NCI-H187 (cell line): ENCODE results near the gene ZNF473.
"Not testable (repeated sequence)": the region's sequence is repeated elsewhere in the genome, so short reads cannot be mapped to it uniquely, and the experiment has no call there.

Experiments used
- DNase-seq, 2 experiments: peaks; one replicate each; lab custom pipeline; 2025; lab: John Stamatoyannopoulos, UW

ZNF473 gene

GRCh38 chr19:50050406-50051227 lies 24.8 kb downstream of the ZNF473 start:
- DNase-seq = peak; percentile 48 to 77

DNA sequence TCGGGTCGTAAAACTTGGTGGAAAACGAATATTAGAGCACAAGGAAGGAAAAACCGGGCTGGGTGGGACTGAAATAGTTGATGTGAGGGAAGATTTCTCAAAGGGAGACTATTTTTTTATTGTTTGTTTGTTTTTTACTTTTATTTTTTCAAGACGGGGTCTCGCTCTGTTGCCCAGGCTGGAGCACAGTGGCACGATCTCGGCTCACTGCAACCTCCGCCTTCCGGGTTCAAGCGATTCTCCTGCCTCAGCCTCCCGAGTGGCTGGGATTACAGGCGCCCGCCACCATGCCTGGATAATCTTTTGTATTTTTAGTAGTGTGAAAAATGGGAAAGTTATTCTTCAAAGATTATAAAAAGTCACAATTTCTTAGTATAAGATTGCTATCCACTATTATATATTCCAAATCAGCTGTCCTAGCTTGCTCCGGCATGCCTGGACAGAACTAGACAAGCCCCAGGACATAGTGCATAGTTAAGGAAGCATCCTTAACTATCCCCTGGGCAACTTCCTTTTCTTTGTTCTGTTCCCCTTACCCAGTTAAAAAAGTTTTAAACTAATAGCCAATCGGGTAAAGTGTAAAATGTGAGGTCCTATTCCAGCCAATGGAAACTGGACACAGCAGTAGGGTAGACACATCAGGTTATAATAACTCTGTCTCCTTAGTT lies 25.6 kb downstream of the ZNF473 start:
- not testable (repeated sequence) for DNase-seq

- no peak for DNase-seq
Observed at GRCh38 chr19:50051964-50052363, 26.2 kb downstream of the ZNF473 start.

DNA sequence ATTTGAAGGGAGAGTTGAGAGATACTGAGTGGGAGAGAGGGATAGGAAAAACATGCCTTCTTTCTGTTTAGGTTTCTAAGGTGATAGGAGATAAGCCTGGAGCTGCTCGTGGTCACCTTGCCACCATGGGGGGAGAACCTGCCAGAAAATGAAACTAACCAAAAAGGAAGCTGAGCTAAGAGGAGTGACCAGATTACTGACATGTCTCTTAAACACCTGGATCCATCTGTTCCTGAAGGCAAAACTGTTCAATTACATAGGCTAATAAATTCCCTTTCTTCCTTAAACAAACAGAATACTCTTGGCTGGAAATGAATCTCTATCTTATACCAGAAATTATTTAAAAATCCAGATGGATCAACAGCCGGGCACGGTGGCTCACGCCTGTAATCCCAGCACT lies 27.3 kb downstream of the ZNF473 start:
- DNase-seq = no peak

DNA sequence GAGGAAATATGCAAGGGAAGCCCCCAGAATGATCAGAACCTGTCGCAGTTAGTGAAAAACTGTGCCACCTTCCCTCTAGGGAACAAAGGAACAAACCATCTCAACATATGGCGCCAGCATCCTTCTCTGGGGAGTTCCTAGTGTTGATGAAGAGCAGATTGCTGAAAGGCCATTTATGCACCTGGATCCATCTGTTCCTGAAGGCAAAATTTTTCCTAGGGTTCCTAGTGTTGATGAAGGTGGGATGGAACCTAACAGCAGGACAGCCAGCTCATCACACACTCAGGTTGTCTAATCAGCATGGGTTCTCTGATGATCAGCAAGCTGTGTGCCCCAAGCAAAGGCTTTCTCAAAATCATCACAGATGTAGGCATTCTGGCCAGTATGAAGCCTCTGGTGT lies 32.6 kb downstream of the ZNF473 start:
- DNase-seq = no peak

DNA sequence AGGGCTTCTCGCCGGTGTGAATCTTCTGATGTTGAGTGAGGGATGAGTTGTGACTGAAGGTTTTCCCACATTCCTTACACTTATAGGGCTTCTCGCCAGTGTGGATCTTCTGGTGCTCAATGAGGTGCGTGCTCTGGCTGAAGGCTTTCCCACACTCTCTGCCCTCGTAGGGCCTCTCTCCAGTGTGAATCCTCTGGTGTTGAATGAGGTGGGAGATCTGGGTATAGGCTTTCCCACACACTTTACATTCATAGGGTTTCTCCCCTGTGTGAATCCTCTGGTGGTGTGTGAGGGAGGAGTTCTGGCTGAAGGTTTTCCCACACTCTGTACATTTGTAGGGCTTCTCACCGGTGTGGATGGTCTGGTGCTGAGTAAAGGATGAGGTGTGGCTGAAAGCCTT lies 33.2 kb downstream of the ZNF473 start:
- DNase-seq = no peak

DNA sequence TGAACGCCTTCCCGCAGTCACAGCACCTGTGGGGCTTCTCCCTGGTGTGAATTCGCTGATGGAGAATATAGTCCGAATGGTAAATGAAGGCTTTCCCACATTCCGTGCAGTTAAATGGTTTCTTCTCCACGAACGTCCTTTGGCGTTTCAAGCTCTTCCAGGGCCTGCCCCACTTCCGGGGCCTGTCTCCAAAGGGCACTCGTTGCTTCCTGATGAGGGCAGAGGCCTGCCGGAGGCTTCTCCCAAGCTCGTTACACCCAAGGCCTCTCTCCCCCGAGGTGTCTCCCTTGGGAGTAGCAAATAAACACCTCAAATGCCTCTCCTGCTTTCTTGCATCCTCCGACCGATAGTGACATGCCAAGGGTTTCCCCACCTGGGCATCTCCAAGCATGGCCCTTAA lies 34.3 kb downstream of the ZNF473 start:
- no peak for DNase-seq

GRCh38 chr19:50061650-50062049 lies 35.8 kb downstream of the ZNF473 start:
- DNase-seq = no peak

- no peak for DNase-seq
Observed at GRCh38 chr19:50065938-50066337, 40.1 kb downstream of the ZNF473 start.

- no peak for DNase-seq
Observed at GRCh38 chr19:50067575-50067974, 41.8 kb downstream of the ZNF473 start.

- not testable (repeated sequence) for DNase-seq
Observed at GRCh38 chr19:50068382-50068781, 42.6 kb downstream of the ZNF473 start.

DNA sequence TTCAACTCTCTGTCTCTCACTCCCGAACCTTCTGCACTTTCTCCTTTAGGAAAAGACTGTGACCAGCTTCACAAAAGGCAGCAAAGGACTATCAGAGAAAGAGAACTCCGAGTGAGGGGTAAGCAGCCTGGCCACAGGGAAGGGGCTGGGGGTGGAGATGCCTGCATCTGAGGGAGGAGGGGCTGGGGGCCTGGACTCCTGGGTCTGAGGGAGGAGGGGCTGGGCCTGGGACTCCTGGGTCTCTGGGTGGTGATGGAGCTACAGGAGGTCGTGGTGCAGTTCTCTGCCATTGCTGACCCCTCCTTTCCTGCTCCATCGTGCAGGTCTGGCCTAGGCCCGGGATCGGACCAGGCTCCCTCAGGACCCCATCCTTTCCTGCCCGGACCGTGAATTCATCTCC lies 49.3 kb downstream of the ZNF473 start:
- DNase-seq = not testable (repeated sequence)

DNA sequence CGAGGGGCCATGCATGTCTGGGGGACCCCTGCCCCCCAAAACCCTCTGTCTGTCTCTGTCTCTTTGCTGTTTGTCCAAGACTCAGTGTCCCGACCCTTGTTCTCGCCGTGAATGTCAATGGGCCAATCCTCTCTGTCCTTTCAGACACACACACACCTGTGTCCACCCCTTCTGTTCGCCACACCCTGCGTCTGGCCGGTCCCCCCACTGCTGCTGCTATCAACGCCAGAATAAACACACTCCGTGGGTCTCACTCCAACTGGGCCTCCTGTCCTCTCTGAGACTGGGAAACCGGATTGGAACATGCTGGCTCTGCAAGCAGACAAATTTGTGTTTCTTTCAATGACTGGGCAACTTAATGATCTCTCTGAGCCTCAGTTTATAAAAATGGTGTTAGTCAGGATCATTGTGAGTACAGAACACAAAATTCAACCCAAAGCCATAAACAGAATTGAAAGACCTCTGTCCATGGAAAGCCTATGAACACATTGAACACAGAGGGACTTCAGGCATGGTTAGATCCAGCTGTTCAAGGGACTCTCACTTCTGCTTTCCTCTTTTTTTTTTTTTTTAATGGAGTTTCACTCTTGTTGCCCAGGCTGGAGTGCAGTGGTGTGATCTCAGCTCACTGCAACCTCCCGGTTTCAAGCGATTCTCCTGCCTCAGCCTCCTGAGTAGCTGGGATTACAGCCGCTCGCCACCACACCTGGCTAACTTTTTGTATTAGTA lies 50.0 kb downstream of the ZNF473 start:
- not testable (repeated sequence) for DNase-seq

GRCh38 chr19:50076581-50077355 lies 51.0 kb downstream of the ZNF473 start:
- not testable (repeated sequence) for DNase-seq

DNA sequence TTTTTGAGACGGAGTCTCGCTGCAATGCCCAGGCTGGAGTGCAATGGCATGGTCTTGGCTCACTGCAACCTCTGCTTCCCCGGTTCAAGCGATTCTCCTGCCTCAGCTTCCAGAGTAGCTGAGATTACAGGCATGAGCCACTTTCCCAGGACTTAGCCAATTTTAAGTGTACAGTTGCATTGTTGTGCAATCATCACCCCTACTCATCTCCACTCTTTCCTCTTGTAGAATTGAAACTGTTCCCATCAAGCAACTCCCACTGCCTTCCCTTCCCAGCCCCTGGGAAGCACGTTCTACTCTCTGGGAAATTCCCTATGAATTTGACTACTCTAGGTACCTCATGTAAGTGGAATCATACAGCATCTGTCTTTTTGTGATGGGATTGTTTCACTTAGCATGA lies 53.2 kb downstream of the ZNF473 start:
- DNase-seq = not testable (repeated sequence)

- DNase-seq = not testable (repeated sequence)
Observed at GRCh38 chr19:50084440-50084839, 58.6 kb downstream of the ZNF473 start.

DNA sequence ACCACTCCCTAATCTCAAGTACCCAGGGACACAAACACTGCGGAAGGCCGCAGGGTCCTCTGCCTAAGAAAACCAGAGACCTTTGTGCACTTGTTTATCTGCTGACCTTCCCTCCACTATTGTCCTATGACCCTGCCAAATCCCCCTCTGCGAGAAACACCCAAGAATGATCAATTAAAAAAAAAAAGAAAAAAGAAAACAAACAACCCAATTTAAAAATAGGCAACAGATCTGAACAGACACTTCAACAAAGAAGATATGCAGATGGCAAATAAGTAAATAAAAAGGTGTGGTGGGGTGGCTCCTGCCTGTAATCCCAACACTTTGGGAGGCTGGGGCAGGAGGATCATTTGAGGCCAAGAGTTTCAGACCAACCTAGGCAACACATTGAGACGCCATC lies 61.3 kb downstream of the ZNF473 start:
- not testable (repeated sequence) for DNase-seq

GRCh38 chr19:50090706-50091105 lies 64.9 kb downstream of the ZNF473 start:
- not testable (repeated sequence) for DNase-seq

- DNase-seq = not testable (repeated sequence)
Observed at GRCh38 chr19:50091786-50092185, 66.0 kb downstream of the ZNF473 start.

GRCh38 chr19:50092597-50092996 lies 66.8 kb downstream of the ZNF473 start:
- not testable (repeated sequence) for DNase-seq

DNA sequence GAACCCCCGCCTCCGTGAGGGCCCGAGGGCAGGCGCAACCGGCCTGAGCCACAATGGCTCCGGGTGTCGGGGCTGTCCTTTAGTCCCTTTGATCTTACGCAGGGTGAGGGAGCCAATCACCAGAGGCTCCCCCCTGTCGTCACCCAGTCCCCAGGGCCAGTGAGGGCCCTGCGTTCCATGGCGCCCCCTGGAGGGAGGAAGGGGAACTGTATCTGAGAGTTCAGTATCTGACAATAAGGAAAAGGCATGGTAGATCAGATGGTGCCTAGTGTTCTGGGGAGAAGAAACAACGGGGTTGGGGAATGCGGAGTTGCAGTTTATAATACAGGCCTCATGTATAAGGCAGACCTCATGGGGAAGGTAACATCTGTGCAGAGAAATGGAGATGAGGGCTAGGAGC lies 72.1 kb downstream of the ZNF473 start:
- not testable (repeated sequence) for DNase-seq

DNA sequence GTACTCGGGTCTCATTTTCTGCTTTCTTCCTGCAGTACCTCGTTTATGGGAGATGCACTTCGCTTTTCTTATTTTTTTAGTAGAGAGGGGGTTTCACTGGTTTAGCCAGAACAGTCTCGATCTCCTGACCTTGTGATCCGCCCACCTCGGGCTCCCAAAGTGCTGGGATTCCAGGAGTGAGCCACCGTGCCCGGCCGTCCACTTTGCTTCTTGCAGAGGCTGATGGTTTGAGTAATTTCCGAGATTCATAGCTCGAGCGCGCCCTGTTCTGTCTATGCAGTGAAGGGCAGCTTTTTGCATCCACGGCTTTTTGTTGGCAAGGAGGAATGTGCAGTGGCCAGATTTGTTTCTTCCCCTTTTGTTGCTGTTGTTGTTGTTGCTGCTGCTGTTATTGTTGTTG lies 73.1 kb downstream of the ZNF473 start:
- not testable (repeated sequence) for DNase-seq
